GM18858 (cell line): ENCODE data around the gene STARD13.

Source experiments
- ATAC-seq: cut with Tn5 transposase; IDR thresholded peaks from one replicate; pipeline ENCODE4 v1.9.1; 2021; ENCODE audit not compliant: unreplicated experiment

Gene STARD13

DNA sequence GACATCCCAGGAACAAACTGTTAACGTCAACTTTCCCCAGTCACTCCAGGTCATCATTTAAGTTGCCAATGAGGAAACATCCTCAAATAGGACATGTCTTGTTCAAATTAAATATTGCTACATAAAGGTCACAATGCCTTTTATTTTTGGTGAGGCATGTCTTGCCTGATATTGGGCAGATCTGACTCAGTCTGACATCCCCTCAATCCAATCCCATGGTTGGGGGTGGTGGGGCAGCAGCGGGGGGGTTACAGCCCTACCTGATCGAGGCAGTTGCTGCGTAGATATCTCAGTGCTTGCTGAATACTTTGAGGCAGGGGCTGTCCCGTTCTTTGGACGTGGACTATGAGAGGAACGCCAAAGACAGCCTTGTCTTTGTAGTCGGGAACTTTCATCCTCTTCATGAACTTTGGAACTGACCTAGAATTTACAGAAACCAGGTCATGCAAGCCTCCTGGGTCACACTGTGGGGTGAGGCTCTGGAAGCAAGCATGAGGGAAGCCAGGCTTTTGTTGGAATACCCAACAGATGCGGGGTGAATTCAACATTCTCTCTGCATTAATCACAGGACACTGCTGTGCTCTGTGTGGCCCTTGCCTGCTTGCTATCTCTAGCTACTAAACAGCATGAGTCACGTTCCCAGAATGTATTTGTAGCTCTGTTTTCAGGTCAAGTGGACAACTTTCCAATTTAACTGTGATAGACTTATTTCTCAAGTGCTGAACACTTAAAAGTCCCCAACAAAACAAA is 159.6 kb downstream of the STARD13 start:
- ATAC-seq: no peak

DNA sequence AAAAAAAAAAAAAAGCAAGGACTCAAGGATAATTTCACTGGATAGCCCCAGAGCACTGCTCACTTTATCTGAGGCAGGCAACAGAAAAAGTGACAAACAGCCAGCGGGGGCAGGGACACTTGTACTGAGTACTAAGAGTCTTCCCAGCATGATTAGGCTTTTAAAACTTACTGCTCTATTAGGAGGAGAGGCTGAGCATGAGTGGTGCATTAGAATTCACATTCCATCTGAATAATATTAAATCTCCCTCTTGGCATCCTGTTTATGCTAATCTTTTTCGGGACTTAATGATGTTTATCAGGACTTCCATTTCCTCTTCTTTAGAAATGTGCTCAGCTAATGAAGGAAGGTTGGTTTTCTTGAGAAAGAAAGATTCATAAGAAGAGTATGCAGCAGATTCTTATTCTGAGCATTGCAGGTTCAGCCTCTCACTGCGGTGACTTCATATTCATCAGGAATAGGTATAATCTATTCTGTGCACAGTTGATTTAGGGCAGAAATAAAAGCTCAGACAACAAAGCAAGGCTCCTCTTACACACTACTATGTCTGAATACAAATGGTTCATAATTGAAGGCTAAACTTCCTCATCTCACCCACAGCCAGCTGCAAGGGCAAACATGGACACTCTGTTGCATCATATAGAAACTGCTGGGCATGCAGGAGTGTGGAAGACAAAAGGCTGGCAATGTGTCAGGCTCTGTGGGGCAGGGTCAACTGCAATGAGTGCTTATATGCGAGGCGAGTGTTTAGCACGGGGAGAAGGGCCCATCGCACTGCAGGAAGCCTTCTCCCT is 162.3 kb downstream of the STARD13 start:
- ATAC-seq: no peak

DNA sequence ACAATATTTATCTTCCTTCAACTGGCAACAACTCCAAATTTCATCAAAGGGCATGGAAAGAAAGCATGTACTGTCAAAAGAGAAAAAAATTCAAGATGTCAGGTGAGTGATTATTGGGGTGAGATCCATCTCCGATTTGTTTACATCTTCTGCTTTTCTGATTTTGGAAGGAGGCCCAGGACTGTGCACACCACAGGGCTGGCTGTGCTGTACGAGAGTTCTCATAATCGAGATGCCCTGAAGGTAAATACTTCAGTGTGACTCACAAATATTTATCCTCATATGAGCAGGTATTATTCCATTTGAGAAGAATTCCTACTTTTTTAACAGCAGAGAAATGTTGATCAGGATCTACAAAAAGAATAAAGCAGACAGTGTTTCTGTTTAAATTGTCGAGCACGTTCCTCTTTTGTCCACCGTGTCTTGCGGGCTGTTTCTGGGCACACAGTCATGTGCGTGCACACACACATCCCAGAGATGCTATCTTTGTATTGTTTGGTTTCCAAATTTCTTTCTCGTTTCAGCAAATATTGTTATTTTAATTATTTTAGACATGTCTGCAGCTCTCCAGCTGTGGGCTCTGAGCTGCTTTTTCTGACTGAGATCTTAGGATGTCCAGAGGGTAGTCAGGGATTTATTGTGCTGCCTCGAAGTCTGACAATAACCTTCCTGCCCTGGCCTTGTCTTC is 165.6 kb downstream of the STARD13 start:
- ATAC-seq: no peak

DNA sequence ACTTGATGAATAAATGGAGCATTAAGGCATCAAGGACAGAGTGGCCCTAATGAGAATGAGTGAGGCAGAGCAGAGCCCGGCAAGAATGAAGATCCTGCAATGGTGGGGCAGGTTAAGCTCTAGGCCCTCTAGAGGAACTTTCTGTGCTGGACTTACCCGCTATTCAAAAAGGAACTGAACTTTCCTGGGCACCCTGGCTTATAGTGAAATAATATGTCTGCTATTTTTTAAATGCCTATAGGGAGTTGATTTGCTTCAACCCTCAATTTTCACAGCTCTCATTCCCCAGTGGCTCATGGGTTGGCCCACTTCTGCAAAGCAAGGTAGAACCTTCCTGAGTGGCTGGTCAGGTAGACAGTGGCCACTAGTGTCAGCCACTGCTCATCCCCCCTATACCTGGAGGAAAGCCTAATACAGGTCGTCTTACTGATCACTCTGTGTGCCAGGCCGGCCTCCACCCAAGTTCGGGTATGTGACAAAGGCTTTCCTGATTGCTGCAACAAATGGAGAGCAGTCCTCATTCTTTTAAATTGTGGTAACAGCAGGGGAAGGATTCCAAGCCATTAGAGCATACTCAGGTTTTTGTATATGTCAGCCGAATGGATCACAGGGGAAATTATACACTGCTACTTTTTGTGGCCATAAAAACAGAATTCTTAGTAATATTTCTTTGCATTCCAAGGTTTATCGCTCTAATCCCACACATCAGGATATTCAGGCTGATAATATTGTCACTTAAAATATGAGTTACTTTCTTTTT is 166.4 kb downstream of the STARD13 start:
- no peak for ATAC-seq

GRCh38 chr13:33116321-33117010 is 169.1 kb downstream of the STARD13 start:
- no peak for ATAC-seq

DNA sequence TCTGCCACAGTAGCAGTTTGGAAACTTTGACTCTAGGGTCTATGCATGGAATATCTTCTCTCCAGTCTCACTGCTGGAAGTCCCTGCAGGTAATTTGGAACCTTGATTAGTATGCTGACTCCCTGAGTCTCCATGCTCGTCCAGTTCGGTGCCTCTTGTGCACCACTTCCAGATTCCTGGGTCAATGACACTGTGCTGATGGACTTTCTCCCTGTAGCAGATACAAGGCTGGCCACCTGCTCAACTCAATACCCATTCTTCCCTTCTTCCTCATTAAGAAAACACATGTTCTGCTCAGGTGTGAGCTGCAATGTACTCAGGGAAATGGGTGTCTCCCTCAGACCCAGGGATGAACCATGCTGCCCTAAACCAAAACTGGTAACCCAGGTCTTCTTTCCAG is 170.3 kb downstream of the STARD13 start:
- ATAC-seq: no peak

DNA sequence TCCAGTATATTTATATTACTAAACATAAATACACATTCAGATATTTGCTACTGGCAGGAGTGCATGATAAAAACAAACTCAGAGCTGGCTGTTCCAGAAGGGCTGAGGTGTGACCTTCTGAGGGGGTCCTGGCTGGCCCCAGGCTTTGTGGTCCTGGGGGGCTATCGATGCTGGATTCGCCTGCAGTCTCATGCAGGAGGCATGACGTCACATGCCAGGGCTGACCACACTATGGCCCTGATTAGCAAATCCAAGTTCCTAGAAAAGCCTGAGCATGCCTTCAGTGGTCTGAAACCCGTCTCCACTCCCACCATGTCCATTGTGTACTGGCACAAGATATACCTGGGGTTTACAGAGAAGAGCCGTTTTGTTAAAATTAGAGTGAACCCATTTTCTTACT is 171.4 kb downstream of the STARD13 start:
- ATAC-seq: no peak

- ATAC-seq: no peak
Measured at GRCh38 chr13:33112766-33113165, 172.8 kb downstream of the STARD13 start.

- ATAC-seq: peak; percentile 6
Measured at GRCh38 chr13:33111414-33112110, 174.0 kb downstream of the STARD13 start.

DNA sequence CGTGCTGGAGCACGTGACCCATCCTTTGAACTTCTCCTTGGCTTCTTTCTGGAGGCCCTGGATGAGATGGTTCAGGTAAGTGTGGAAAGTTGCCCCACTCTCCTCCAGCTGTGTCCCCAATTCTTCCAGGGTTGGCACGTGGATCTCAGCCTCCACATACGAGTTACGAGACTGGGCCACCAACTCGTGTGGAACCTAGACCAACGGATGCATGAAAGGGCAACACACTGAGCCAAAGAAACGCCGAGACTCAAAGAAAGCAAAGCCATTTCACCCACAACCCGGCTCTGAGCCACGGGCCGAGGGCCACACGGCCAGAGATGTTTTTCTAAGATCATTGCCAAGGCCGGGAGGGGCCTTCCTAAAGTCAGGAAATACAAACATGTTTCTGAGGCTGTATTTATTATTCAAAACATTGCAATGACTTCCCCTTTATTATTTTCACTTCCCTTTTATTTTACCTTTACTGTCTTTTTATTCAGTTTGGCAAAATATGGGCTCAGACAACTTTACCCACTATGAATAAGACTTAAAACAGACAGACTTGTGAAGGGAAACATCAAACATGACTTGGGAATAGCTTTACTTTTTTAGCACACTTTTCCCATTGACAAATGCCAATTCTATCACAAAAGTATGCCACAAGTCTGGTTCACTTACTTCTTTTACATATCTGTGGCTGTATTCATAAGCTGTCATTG is 174.7 kb downstream of the STARD13 start:
- peak; percentile 42 for ATAC-seq

GRCh38 chr13:33110386-33110712 is 175.2 kb downstream of the STARD13 start:
- no peak for ATAC-seq

DNA sequence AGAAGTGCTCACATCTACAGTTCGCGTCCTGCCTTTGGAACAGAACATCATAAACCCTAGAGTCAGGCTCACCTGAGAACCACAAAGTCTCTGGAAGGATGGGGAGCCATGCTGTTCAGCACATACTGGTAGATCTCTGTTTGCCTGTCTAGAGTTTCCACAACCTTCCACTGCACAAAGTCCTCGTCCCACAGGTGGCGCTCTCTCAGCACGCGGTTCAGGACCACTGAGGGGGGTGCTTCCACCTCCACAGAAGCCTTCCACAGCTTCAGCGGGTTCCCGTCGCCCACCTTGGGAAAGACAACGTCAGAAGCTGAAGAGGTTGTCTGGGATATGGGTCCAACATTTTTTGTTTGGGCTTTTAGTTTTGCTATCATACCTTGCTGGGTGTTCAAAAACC is 175.8 kb downstream of the STARD13 start:
- no peak for ATAC-seq

GRCh38 chr13:33109271-33109697 is 176.3 kb downstream of the STARD13 start:
- no peak for ATAC-seq

DNA sequence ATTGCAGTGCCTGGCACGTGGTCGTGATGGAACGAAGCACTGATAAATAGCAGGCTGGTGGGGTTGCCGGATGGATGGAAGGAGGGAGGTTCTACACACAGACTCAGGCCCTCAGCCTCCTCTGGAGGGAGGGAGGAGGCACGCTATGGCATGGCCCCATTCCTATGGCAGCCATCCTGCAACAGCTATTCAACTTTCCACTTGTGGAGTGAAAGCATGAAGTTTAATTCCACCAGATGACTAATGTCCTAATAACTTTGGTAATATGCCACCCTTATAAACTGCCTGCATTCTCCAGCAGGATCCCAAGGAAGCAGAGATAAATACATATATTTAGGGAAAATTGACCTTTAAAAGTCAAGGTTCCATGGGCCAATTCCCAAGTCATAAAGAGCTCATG is 176.9 kb downstream of the STARD13 start:
- ATAC-seq: no peak

- ATAC-seq: no peak
Measured at GRCh38 chr13:33107361-33107760, 178.2 kb downstream of the STARD13 start.

DNA sequence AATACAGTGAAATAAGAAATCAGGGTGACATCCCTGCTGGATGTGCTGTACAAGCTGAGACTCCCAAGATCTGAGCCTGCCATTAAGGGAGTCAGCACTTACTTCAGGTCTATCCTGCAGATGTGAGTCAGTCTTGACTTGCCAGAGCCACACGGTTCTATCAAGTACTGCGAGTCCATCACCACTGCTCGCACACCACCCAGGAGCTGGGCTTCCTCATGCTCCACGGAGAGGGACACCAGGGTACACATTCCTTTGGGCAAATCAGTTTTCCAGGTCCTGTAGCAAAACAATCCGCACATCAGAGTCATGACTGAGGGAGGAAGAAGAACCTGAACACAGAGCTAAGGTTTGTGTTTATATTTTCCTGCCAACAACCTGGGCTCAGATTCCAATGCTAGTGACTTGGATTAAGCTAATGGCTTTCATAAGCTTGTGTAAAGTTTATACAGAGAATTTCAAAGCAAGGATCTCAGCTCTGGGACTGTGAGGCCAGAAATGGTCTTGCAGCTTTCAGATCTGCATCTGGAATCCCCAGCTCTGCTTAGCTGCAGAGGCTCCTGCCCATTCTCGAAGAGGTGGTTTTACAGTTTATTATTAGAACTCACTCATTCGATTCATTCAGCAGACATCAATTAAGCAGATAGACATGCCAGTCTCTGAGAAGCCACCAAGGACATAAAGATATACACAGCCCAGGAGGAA is 178.7 kb downstream of the STARD13 start:
- peak; percentile 34 for ATAC-seq

DNA sequence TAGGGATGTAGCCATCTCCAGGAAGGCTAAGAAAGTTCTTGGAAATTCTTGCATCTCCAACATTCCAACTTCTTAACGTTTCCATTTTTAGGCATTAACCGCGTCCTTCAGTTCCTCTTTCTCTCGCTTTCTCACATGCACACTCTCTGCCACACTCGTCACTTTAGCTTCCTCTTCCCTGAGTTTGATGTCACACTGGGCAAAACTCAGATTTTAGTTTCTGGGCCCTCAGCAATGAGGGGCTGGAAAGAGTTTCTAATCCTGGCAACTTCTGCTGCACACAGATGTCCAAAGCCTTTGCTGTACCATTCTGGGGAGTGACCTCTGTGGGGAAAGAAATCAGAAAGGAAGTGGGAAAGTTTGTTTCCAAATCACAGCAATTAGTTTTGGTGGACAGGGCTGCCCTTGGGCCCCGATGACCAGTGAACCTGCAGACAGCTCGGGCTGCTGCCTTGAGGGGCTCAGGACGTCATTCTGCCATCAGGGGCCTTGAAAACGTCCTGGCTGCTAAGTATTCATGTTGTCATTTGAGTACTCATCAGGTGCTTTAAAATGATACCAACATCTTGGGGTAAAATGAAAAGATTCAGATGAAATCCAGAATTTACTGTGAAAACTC is 180.1 kb downstream of the STARD13 start:
- ATAC-seq: no peak

GRCh38 chr13:33103457-33103856 is 182.1 kb downstream of the STARD13 start:
- no peak for ATAC-seq
